NCI-H2029 (cell line): Measurements from ENCODE around the gene CACNA2D4.

ENCODE experiments used
- DNase-seq: peaks from one replicate; lab custom pipeline; 2025; lab: John Stamatoyannopoulos, UW

Gene CACNA2D4

GRCh38 chr12:1870998-1871917, 47.2 kb downstream of the CACNA2D4 start:
- DNase-seq, result no peak

- no peak for DNase-seq
Observed at GRCh38 chr12:1870086-1870485, 48.4 kb downstream of the CACNA2D4 start.

DNA sequence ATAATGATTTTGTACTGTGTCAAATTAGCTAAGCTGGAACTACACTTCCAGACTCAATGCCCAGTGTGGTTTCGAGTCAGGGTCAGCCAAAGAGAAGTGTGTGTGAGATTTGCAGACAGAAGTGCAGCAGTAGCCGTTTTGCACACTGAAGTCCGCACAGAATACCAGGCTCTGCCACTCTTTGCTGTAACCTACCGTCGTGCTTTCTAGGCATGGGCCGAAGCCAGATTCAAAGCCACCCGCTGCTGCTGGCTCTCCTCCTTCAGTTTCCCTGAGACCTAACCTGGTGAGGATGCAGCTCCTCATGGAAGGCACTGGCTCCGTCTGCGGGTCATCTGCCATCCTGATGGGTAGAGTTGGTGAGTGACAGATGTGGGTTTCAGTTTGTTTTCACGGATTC, 49.3 kb downstream of the CACNA2D4 start:
- DNase-seq, result no peak

DNA sequence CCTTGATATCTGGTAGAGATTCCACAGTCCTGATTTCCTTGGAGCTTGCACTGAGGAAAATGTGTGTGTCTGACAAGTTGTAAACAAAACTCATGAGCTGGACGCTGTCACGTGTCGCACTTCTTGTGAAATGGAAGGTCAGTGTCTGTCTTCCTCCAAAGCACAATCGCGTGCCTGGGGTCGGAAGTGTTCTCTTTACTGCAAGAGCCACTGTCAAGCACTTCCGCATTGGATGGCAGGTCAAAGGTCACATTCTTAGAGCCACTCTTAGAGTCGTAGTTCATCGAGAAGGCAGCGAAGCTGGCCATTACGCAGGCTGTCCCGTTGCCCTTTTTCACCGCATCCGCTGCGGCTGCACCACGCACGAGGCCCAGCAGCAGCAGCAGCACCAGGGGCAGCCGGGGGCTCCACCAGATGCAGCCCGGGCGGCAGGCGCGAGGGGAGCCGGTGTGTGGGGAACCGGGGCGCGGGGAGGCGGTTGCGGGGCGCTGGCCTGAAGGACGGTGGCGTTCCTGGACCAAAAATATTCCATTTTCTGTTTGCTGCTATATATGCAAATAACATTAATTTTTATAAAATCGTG, 53.1 kb downstream of the CACNA2D4 start:
- DNase-seq, result no peak

DNA sequence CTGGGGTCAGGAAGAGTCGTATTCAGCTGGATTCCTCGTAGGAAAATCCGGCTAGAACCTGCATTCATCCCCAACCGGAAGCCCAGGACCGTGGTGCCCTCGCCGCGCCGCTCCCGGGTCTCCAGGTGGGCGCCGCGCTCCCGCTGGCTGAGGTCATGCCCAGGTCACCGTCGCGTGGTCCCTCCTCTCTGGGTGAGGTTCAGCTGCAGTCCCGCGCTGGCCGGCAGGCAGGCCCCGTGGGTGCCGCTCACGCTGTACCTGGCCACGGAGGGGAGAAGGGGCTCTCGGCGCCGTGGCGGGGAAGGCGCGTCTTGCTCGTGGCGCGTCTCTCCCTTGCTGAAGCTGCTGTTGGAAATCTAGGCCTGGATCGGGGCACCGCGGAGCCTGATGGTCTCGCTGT, 53.6 kb downstream of the CACNA2D4 start:
- no peak for DNase-seq

DNA sequence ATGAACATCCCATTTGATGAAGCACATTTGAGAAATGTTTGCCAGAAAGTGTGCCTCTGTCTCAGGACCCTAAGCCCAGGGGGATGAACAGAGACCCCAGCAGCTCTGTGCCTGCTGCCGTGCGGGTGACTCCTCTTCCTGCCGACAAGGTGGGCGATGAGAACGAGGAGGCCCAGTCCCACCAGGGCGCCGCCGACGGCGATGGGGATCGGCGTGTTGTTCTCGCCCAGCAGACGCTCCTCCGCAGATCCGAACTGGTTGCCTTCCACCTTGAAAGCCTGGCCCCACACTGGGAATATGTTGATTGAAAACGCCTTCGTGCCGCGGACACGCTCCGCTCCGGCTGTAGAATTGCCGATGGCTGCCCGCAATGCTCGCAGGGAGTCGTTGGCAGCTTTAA, 54.0 kb downstream of the CACNA2D4 start:
- DNase-seq, result no peak

DNA sequence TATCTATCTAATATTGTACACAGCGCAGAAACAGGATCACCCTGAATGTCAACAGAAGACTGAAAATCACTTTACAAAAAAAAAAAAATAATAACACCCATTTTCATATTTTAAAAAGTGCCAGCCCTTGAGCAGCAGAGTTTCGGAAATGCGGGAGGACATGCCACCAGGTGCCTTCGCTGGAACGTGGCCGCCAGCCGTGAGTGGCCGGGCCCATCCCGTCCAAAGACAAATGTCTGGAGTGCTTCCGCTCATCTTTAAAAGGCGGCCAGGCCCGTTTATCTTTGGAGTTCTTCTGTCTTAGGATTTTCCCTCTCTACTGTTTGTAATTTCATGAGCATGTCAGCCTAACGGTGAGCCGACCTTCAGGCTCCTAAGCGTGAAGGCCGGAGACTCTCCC, 54.6 kb downstream of the CACNA2D4 start:
- no peak for DNase-seq

DNA sequence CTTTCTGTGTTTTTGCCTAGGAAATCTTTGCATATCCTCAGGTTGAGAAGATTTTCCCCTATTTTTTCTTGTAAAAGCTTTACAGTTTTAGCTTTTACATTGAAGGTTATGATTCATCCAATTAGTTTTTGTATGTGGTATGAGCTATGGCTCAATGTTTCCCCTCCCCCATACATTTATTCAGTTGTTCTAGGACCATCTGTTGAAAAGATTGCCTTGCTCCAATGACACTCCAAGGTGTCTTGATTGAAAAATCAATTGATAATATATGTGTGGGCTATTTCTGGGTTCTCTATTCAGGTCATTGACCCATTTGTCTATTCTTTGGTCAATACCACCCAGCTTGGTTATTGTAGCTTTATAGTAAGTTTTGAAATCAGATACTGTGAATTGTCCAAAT, 55.5 kb downstream of the CACNA2D4 start:
- no peak for DNase-seq

DNA sequence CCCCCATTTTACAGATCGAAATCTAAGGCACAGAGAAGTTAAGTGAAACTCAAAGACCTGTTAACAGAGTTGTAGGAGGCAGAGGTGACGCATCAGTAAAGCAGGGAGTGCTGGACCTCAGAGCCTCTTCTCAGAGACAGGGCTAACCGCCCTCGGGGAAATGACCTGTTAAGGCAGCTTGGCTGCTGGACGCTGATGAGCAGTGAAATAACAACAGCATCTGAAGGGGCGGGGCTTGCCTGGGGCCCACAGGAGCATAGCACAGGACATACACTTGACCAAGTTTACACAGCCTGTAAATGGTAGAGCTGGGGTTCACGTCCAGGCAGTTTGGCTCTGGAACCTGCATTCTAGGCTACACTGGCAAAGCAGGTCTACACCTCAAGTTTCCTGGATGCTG, 58.8 kb downstream of the CACNA2D4 start:
- no peak for DNase-seq

- DNase-seq, result no peak
Observed at GRCh38 chr12:1858456-1858855, 60.0 kb downstream of the CACNA2D4 start.

DNA sequence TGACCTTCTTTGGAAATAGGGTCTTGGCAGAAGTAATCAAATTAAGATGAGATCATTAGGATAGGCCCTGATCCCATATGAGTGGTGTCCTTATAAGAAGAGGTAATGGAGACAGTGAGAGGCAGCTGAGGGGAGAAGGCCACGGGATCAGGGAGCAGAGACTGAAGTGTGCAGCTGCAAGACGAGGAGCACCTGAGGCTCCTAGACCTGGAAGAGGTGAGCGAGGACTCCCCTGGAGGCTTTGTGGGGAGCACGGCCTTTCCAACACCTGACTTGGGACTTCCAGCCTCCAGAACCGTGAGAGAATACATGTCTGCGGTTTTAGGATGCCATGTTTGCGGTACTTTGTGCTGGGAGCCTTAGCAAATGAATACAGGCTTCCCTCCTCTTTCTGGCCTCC, 60.6 kb downstream of the CACNA2D4 start:
- no peak for DNase-seq

- no peak for DNase-seq
Observed at GRCh38 chr12:1857086-1857485, 61.4 kb downstream of the CACNA2D4 start.

GRCh38 chr12:1855241-1855640, 63.2 kb downstream of the CACNA2D4 start:
- DNase-seq, result peak; percentile 38

DNA sequence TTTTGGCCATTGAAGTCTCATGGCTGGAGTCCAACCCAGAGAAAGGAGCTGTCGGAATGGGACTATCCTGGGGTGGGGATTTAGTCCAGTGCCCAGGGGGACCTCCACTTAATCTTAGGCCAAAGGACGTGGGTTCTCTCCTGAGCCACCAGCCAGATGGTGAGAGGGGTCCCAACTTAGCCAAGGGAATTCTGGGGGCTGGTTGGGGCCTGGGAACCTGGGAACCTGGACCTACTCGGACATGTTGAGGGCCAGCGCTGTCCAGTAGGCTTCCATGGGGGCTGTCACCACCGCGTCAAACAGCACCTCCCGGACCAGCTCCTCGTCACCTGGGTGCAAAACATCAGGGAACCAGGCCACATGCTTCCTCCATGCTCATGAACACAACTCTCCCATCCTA, 64.7 kb downstream of the CACNA2D4 start:
- no peak for DNase-seq

DNA sequence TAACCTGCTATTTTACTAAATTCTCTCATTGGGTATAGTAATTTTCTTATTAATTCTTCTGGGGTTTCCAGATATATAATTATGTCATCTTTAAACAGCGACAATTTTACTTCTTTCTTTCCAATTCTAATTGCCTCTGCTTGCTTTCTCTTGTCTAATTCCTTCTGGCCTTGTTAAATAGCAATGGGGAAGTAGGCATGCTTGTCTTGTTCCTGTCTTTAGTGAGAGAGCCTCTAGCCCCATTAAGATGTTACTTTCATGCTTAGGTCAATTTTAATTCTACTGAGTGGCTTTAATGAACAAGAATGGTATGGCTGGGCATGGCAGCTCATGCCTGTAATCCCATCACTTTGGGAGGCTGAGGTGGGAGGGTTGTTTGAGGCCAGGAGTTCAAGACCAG, 66.4 kb downstream of the CACNA2D4 start:
- DNase-seq, result no peak

DNA sequence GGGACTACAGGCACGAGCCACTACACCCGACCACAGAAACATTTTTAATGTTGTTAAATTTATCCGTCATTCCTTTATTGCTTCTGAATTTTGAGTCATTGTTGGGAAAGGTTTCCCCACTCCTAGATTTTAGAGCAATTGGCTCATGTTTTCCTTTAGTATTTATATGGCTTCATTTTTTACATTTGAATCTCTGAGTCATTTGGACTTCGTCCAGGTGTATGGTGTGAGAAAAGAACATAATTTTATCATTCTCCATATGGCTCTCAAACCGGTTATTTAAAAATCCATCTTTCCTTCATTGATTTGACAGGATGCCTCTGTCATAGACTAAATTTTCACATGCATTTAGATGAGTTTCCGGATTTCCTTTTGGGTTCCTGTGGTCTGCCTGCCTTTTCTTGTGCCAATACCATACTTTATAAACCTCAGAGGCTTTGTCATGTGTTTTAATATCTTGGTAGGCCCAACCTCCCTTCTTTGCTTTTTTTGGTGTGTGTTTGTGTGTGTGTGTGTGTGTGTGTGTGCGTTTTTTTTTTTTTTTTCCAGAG, 67.2 kb downstream of the CACNA2D4 start:
- no peak for DNase-seq

GRCh38 chr12:1848745-1849144, 69.7 kb downstream of the CACNA2D4 start:
- no peak for DNase-seq

DNA sequence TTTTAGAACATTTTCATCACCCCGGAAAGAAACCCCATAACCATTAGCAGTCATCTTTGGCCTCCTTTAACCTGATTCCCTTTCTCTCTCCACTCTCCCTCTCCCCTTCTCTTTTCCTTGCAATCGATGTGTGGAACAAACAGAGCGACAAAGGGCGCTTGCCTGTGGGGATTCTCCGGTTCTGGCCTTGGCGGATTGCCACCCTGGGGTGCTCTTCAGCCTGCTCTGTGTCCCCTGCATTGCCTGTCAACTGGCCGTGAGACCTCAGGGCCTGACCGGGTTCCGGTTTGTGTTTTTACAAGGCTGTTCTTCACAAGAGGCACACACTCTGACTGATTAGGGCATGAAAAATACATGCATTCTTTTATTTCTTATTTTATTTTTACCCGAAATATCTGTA, 70.3 kb downstream of the CACNA2D4 start:
- DNase-seq, result no peak

DNA sequence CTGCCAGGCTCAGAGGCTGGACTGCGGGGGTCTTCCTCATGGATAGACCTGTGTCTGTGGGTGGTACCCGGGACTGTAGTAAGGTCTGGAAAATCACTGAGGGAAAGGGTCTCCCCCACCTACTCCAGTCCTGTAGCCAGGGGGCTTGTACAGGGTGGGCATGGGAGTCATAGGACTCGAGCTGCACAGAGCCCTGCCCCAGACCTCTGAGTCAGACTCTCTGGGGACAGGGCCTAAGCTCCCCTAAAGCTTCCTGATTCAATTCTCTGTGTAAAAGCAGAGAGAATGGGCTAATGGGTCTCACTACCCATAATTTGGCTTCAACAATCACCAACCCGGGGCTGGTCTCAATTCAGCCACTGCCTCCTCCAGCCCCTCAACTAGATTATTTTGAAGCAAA, 71.0 kb downstream of the CACNA2D4 start:
- DNase-seq, result no peak

GRCh38 chr12:1846421-1847405, 71.7 kb downstream of the CACNA2D4 start:
- DNase-seq, result no peak

DNA sequence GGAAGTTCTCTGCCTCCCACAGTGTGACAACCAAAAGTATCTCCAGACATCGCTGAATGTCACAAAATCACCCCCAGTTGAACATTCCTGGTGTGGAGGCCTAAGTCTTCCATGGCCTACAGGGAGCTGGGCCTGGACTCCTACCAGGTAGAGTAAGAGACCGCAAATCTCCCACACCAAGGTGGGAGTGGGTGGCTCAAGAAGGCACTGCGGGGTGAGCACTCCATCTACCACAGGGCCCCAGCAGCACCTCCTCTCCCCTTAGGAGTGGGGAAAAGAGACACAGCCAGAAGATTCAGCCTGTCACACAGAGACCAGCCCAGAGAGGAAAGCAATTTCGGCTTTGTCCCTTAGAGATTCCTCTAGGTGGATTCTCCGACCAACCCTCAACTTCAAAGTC, 72.6 kb downstream of the CACNA2D4 start:
- DNase-seq, result no peak

GRCh38 chr12:1845427-1845826, 73.0 kb downstream of the CACNA2D4 start:
- DNase-seq, result no peak
